Fibroblast of lung (primary cell): ENCODE results near the gene TCERG1L.

ENCODE experiments used
- CTCF ChIP-seq, 2 donors: IDR thresholded peaks in 1 of 2; conservative IDR thresholded peaks in 1 of 2; 1 replicate in 1 of 2; 2 replicates in 1 of 2; pipeline ENCODE4 v1.5.1; 2011 to 2012; ENCODE audit warnings: low read length in 2 of 2, control low read depth in 1 of 2, inconsistent platforms in 1 of 2, low read depth in 1 of 2, mild to moderate bottlenecking in 1 of 2
- EZH2 ChIP-seq: IDR thresholded peaks from 2 replicates; pipeline ENCODE4 v1.5.1; 2012; ENCODE audit warnings: low read length, control low read depth, mild to moderate bottlenecking; ENCODE audit errors: missing control alignments

GRCh38 chr10:131274133-131274880 lies 37.2 kb downstream of the TCERG1L start:
- TF ChIP-seq CTCF (conservative IDR thresholded peaks at IDR 0.05 in 1 of 2, IDR thresholded peaks at IDR 0.05 in 1 of 2; ENCODE audit: low read depth in 1 of 2, low read length in 2 of 2): no peak
- TF ChIP-seq EZH2: no peak
